CD8-positive, alpha-beta memory T cell (primary cell): Measurements from ENCODE around the gene PHF24. TPM values are rescaled to one million over a fixed set of nuclear protein-coding genes. Genes with fewer than 3 reads are reported as not detected.

Source experiments
- CTCF ChIA-PET: fragments of 350-600 bp; sonication (Branson Sonifier 250); formaldehyde crosslinking; loops from one replicate; lab custom pipeline; 2021; ENCODE audit warnings: antibody characterized with exemption; lab: Charles Lee
- POLR2A ChIA-PET: fragments of 350-600 bp; sonication (Branson Sonifier 250); formaldehyde crosslinking; loops from one replicate; lab custom pipeline; 2021; ENCODE audit warnings: antibody characterized with exemption; lab: Charles Lee
- DNase-seq, 5 donors: peaks; one replicate each; pipeline versions ENCODE4 v3.0.0 to v3.0.0-alpha.2; 2020 to 2022; ENCODE audit warnings: mixed read lengths in 1 of 5
- H3K27ac ChIP-seq: one replicate; pipeline ENCODE4 v1.7.0; 2013; ENCODE audit warnings: low read depth, mild to moderate bottlenecking, low read length, moderate library complexity
- H3K27me3 ChIP-seq: 2 replicates; pipeline ENCODE4 v1.7.0; 2013; ENCODE audit warnings: low read length, mild to moderate bottlenecking; ENCODE audit not compliant: insufficient read depth, poor library complexity, severe bottlenecking
- H3K36me3 ChIP-seq: 2 replicates; pipeline ENCODE4 v1.7.0; 2013; ENCODE audit warnings: mild to moderate bottlenecking, low read length, moderate library complexity; ENCODE audit not compliant: insufficient read depth
- H3K4me1 ChIP-seq: 2 replicates; pipeline ENCODE4 v1.7.0; 2013; ENCODE audit warnings: mild to moderate bottlenecking, low read length, moderate library complexity; ENCODE audit not compliant: insufficient read depth
- H3K4me3 ChIP-seq: 2 replicates; pipeline ENCODE4 v1.7.0; 2013; ENCODE audit warnings: mild to moderate bottlenecking, low read length
- H3K9me3 ChIP-seq: 2 replicates; pipeline ENCODE4 v1.7.0; 2013; ENCODE audit warnings: mild to moderate bottlenecking, low read length
- H3K27ac Mint-ChIP-seq, 8 donors: one replicate each; pipeline ENCODE4 v1.8.0; 2020 to 2021; ENCODE audit warnings: mixed read lengths in 8 of 8, mild to moderate bottlenecking in 6 of 8, inconsistent platforms in 3 of 8, moderate library complexity in 3 of 8
- H3K27me3 Mint-ChIP-seq, 2 donors: one replicate each; pipeline ENCODE4 v1.8.0; 2020 to 2021; ENCODE audit warnings: mixed read lengths in 2 of 2, mild to moderate bottlenecking in 1 of 2, moderate library complexity in 1 of 2
- H3K36me3 Mint-ChIP-seq, 3 donors: one replicate each; pipeline ENCODE4 v1.8.0; 2020 to 2021; ENCODE audit warnings: mixed read lengths in 3 of 3, inconsistent platforms in 1 of 3, mild to moderate bottlenecking in 1 of 3
- H3K4me1 Mint-ChIP-seq, 3 donors: one replicate each; pipeline ENCODE4 v1.8.0; 2020 to 2021; ENCODE audit warnings: mixed read lengths in 3 of 3, inconsistent platforms in 1 of 3, mild to moderate bottlenecking in 1 of 3
- H3K4me3 Mint-ChIP-seq, 7 donors: one replicate each; pipeline ENCODE4 v1.8.0; 2020 to 2021; ENCODE audit warnings: mixed read lengths in 7 of 7, mild to moderate bottlenecking in 6 of 7, moderate library complexity in 4 of 7, inconsistent platforms in 2 of 7
- H3K9me3 Mint-ChIP-seq, 5 donors: one replicate each; pipeline ENCODE4 v1.8.0; 2020 to 2022; ENCODE audit warnings: mixed read lengths in 5 of 5, mild to moderate bottlenecking in 3 of 5, moderate library complexity in 2 of 5, inconsistent platforms in 1 of 5
- polyA plus RNA-seq: library from polyadenylated mRNA; unstranded; fragments of 300-500 nt; fragmentation: Illumina TruSeq; gene quantifications from one replicate; pipeline ENCODE4 v1.2.3, GENCODE V29; 2021
- total RNA-seq, 2 experiments: library from RNA; stranded (reverse); gene quantifications; one replicate each; pipeline ENCODE4 v1.2.3, GENCODE V29; 2021

The PHF24 gene
- total and polyA plus RNA-seq, 3 experiments from 2014 or later: 0.04 TPM; not detected in 2

- Histone ChIP-seq H3K9me3 (no peaks in the 10 kb centered on the region), H3K36me3 (no peaks in the 10 kb centered on the region), H3K4me3 (no peak overlapping the region), H3K27me3 (no peaks in the 10 kb centered on the region), H3K27ac (no peak overlapping the region), H3K4me1 (peaks cover 33% of the 10 kb centered on the region)
- ChIA-PET POLR2A (no interaction called here), CTCF (interaction anchor here (0.9 kb wide), 1 partner anchor 91 kb away, joined by 3 read pairs; no protein-coding TSS in a partner anchor)
- Mint-ChIP-seq H3K4me3 (peak overlapping the region; percentile 41 to 90 (median 82)), H3K36me3 (peaks cover 0 to 5% (median 0%) of the 10 kb centered on the region in 3 donors), H3K9me3 (no peaks in the 10 kb centered on the region), H3K4me1 (peaks cover 24 to 42% (median 35%) of the 10 kb centered on the region in 3 donors), H3K27ac (peak overlapping the region in 5 of 8 donors; percentile 48 to 89 (median 58)), H3K27me3 (no peaks in the 10 kb centered on the region)
- no peak for DNase-seq
Observed at GRCh38 chr9:34990908-34991606, 33.0 kb downstream of the PHF24 start.

- H3K27ac Mint-ChIP-seq: no peak overlapping the region
- ChIA-PET CTCF (interaction anchor here (0.6 kb wide), 1 partner anchor 927 kb away, joined by 4 read pairs; no protein-coding TSS in a partner anchor), POLR2A (no interaction called here)
- H3K27me3 ChIP-seq: no peaks in the 10 kb centered on the region
- H3K36me3 Mint-ChIP-seq: peaks cover 0 to 5% (median under 1%) of the 10 kb centered on the region in 3 donors
- no peak for DNase-seq
- H3K4me1 ChIP-seq: peaks cover 25% of the 10 kb centered on the region
- H3K9me3 ChIP-seq: no peaks in the 10 kb centered on the region
- H3K4me3 Mint-ChIP-seq: peak overlapping the region in 2 of 7 donors; percentile 71 to 79
- H3K4me3 ChIP-seq: no peak overlapping the region
- no peaks in the 10 kb centered on the region for H3K9me3 Mint-ChIP-seq
- peaks cover 21 to 34% (median 28%) of the 10 kb centered on the region in 3 donors for H3K4me1 Mint-ChIP-seq
- H3K27ac ChIP-seq: no peak overlapping the region
- H3K36me3 ChIP-seq: no peaks in the 10 kb centered on the region
- no peaks in the 10 kb centered on the region for H3K27me3 Mint-ChIP-seq
Observed at GRCh38 chr9:34991607-34992375, 33.7 kb downstream of the PHF24 start.

GRCh38 chr9:34992376-34992951 lies 34.4 kb downstream of the PHF24 start:
- DNase-seq: no peak
- Mint-ChIP-seq H3K4me3 (no peak overlapping the region), H3K36me3 (peaks cover 0 to 8% (median 3%) of the 10 kb centered on the region in 3 donors), H3K9me3 (no peaks in the 10 kb centered on the region), H3K4me1 (peaks cover 15 to 28% (median 22%) of the 10 kb centered on the region in 3 donors), H3K27ac (peak overlapping the region in 1 of 8 donors; percentile 56), H3K27me3 (no peaks in the 10 kb centered on the region)
- Histone ChIP-seq H3K36me3 (no peaks in the 10 kb centered on the region), H3K27ac (no peak overlapping the region), H3K27me3 (no peaks in the 10 kb centered on the region), H3K4me1 (peaks cover 19% of the 10 kb centered on the region), H3K9me3 (no peaks in the 10 kb centered on the region), H3K4me3 (no peak overlapping the region)
- POLR2A ChIA-PET: no interaction called here
- CTCF ChIA-PET: interaction anchor here (0.6 kb wide), 1 partner anchor 926 kb away, joined by 4 read pairs; no protein-coding TSS in a partner anchor

- H3K9me3 ChIP-seq: no peaks in the 10 kb centered on the region
- no peaks in the 10 kb centered on the region for H3K36me3 ChIP-seq
- no peaks in the 10 kb centered on the region for H3K27me3 ChIP-seq
- peaks cover 6% of the 10 kb centered on the region for H3K4me1 ChIP-seq
- H3K27me3 Mint-ChIP-seq: no peaks in the 10 kb centered on the region
- H3K27ac ChIP-seq: no peak overlapping the region
- ChIA-PET CTCF (interaction anchor here (0.6 to 1.7 kb wide), 5 partner anchors 9 to 236 kb away, joined by 3 to 6 read pairs (median 5); no protein-coding TSS in a partner anchor), POLR2A (no interaction called here)
- peaks cover 0 to 9% (median 3%) of the 10 kb centered on the region in 3 donors for H3K36me3 Mint-ChIP-seq
- peak overlapping the region in 2 of 8 donors; percentile 6 to 82 for H3K27ac Mint-ChIP-seq
- peak overlapping the region in 1 of 7 donors; percentile 49 for H3K4me3 Mint-ChIP-seq
- DNase-seq: no peak
- H3K4me3 ChIP-seq: no peak overlapping the region
- no peaks in the 10 kb centered on the region for H3K9me3 Mint-ChIP-seq
- H3K4me1 Mint-ChIP-seq: peaks cover 10 to 17% (median 14%) of the 10 kb centered on the region in 3 donors
Observed at GRCh38 chr9:34993502-34994259, 35.6 kb downstream of the PHF24 start.

- H3K27ac Mint-ChIP-seq: peak overlapping the region in 2 of 8 donors; percentile 4 to 34
- peaks cover 8 to 10% (median 8%) of the 10 kb centered on the region in 3 donors for H3K4me1 Mint-ChIP-seq
- ChIA-PET CTCF (interaction anchor here (0.6 to 1.7 kb wide), 6 partner anchors 9 to 292 kb away, joined by 3 to 6 read pairs (median 5); no protein-coding TSS in a partner anchor), POLR2A (no interaction called here)
- no peaks in the 10 kb centered on the region for H3K9me3 Mint-ChIP-seq
- H3K9me3 ChIP-seq: no peaks in the 10 kb centered on the region
- peak overlapping the region in 1 of 7 donors; percentile 22 for H3K4me3 Mint-ChIP-seq
- DNase-seq: no peak
- H3K27ac ChIP-seq: no peak overlapping the region
- H3K4me1 ChIP-seq: peaks cover 4% of the 10 kb centered on the region
- no peaks in the 10 kb centered on the region for H3K36me3 ChIP-seq
- H3K36me3 Mint-ChIP-seq: peaks cover 0 to 6% (median 3%) of the 10 kb centered on the region in 3 donors
- H3K27me3 ChIP-seq: no peaks in the 10 kb centered on the region
- no peak overlapping the region for H3K4me3 ChIP-seq
- H3K27me3 Mint-ChIP-seq: no peaks in the 10 kb centered on the region
Observed at GRCh38 chr9:34994260-34994899, 36.3 kb downstream of the PHF24 start.

- no peak overlapping the region for H3K4me3 ChIP-seq
- Mint-ChIP-seq H3K27me3 (no peaks in the 10 kb centered on the region), H3K4me1 (peaks cover 5 to 7% (median 6%) of the 10 kb centered on the region in 3 donors), H3K9me3 (no peaks in the 10 kb centered on the region), H3K36me3 (peaks cover 0 to 5% (median 3%) of the 10 kb centered on the region in 3 donors), H3K27ac (no peak overlapping the region), H3K4me3 (no peak overlapping the region)
- H3K27me3 ChIP-seq: no peaks in the 10 kb centered on the region
- H3K9me3 ChIP-seq: no peaks in the 10 kb centered on the region
- DNase-seq: no peak
- ChIA-PET POLR2A (no interaction called here), CTCF (interaction anchor here (0.8 to 1.7 kb wide), 5 partner anchors 10 to 293 kb away, joined by 3 to 6 read pairs (median 5); no protein-coding TSS in a partner anchor)
- H3K27ac ChIP-seq: no peak overlapping the region
- no peaks in the 10 kb centered on the region for H3K36me3 ChIP-seq
- peaks cover 4% of the 10 kb centered on the region for H3K4me1 ChIP-seq
Observed at GRCh38 chr9:34994900-34995669, 37.0 kb downstream of the PHF24 start.
